ENCODE data around the gene PDXK.

DNA sequence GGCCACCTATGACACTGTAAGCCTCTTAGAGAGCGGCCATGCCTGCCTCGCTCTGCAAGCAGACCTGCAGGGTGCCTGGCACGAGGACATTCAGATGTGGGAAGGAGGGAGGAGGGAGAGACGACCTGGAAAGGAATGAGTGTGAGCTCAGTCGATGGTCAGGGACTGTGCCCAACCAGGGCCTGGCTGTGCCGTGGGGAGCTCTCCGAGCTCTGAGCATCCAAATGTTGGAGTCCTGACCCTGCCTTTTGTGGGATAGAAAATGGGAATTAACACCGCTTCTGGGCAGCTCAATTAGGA, 49.9 kb downstream of the PDXK start:
- TF ChIP-seq CTCF (IDR thresholded peaks at IDR 0.05): no peak
- no peak for TF ChIP-seq POLR2A (IDR thresholded peaks at IDR 0.05)
- TF ChIP-seq POLR2AphosphoS5 (IDR thresholded peaks at IDR 0.05): no peak

Data from sigmoid colon (tissue), 4 donors.